Measurements from ENCODE around the gene TRAPPC10. TPM values are rescaled to one million over a fixed set of nuclear protein-coding genes. Genes with fewer than 3 reads are reported as not detected.

TRAPPC10 gene
- total RNA-seq, 4 donors from 2014 or later: 20.9 to 31.9 (median 31.2) TPM

DNA sequence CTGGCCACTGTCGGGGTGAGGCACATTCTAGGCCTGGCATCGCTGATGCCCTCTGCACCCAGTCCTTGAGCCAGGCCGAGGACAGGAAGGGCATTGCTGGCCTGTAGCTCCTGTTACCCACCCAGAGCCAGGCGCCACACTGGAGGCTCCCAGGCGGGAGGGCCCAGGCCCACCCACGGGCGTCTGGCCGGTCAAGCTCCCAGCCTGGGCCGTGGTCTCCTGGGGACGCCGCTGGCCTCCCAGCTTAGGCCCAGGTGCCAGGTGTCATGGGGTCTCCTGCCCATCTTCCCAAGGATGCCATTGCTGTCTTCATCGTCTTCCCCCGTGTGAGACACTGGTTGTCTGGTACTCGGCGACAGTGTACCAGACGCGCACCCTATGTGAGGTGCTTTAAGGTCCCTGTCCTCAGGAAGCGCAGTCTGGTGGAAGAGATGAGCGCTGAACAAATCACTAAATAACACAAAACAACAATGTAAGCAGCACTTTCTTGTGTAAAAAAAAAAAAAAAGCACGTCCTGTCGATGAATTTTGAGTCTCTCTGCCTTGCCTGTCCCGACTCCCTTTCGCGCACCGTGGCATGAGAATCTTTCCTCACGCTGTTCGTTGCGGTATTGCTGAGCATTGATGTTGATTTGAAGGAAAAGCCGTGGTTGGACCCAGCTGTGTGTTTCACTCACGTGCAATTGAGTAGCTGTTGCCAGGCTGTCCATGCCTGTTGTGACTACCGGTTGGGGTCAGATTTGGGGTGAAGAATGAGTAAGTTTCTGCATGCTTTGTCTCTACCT, 27.0 kb upstream of the TRAPPC10 start:
- no peak for DNase-seq (ENCODE audit: low spot score in 2 of 2)
- 86 to 88% methylated on average over 25 to 29 of the region's 31 CpGs for WGBS, 2 donors
- no peak for TF ChIP-seq POLR2A (IDR thresholded peaks at IDR 0.05)
- no peak overlapping the region for H3K4me3 ChIP-seq (ENCODE audit: low read depth, poor library complexity, severe bottlenecking)
- intact Hi-C loops (cut with DNase I; ENCODE audit: low total_unique reads): no loop called here

- TF ChIP-seq POLR2A (IDR thresholded peaks at IDR 0.05): no peak
- TF ChIP-seq, protein P1, sequence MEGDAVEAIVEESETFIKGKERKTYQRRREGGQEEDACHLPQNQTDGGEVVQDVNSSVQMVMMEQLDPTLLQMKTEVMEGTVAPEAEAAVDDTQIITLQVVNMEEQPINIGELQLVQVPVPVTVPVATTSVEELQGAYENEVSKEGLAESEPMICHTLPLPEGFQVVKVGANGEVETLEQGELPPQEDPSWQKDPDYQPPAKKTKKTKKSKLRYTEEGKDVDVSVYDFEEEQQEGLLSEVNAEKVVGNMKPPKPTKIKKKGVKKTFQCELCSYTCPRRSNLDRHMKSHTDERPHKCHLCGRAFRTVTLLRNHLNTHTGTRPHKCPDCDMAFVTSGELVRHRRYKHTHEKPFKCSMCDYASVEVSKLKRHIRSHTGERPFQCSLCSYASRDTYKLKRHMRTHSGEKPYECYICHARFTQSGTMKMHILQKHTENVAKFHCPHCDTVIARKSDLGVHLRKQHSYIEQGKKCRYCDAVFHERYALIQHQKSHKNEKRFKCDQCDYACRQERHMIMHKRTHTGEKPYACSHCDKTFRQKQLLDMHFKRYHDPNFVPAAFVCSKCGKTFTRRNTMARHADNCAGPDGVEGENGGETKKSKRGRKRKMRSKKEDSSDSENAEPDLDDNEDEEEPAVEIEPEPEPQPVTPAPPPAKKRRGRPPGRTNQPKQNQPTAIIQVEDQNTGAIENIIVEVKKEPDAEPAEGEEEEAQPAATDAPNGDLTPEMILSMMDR (IDR thresholded peaks at IDR 0.05): no peak
- DNase-seq (ENCODE audit: low spot score in 2 of 2): no peak
- WGBS, 2 donors: 38 to 41% methylated on average over 21 to 22 of the region's 22 CpGs
- H3K4me3 ChIP-seq (ENCODE audit: low read depth, poor library complexity, severe bottlenecking): no peak overlapping the region
- intact Hi-C loops (cut with DNase I; ENCODE audit: low total_unique reads): no loop called here
These were observed 26.3 kb upstream of the TRAPPC10 start for GRCh38 chr21:43985690-43986251.

DNA sequence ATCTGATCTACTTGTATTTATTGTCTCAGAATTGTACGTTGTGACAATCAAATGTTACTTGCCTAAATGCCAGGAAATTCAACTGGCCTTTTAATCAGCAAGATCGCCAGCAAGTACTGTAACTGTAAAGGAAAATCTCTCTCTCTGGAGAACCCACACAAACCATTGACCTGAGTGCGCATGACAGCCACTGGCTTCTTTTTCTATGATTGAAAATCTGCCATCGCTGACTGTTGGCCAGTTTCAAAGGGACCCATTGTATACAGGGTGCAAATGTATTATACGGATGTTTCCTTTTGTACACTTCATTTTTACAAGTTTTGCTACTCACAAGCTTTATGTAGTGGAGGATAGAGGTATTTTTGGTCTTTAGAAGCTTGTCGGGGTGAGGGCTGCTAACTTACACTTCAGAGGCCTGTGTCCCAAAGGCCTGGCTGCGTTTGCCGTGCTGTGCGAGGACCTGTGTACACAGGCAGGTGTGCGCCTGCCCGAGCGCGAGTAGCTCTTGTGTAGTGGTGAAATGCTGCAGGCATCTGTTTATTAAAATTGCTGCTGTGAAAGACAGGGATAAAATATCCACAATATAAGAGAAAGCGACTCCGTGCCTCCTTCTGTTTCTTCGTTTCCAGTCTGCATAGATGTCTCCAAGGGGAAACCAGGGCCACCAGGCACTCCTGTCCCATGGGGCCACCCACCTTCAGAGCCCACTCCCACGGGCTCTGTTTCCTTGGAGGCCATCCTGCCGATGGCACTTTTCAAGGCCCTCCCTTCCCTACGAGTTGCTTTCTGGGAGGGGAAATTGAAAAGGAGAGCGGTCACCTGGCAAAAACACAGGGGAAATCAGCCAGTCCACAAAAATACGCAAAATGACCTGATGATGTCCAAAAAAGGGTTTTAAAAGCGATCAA, 25.3 kb upstream of the TRAPPC10 start:
- intact Hi-C loops (cut with DNase I; ENCODE audit: low total_unique reads): no loop called here
- H3K4me3 ChIP-seq (ENCODE audit: low read depth, poor library complexity, severe bottlenecking): no peak overlapping the region
- 52 to 57% methylated on average over 22 of the region's 22 CpGs for WGBS, 2 donors
- DNase-seq (ENCODE audit: low spot score in 2 of 2): no peak
- no peak for TF ChIP-seq POLR2A (IDR thresholded peaks at IDR 0.05)
- TF ChIP-seq, protein P1 (IDR thresholded peaks at IDR 0.05): no peak

DNA sequence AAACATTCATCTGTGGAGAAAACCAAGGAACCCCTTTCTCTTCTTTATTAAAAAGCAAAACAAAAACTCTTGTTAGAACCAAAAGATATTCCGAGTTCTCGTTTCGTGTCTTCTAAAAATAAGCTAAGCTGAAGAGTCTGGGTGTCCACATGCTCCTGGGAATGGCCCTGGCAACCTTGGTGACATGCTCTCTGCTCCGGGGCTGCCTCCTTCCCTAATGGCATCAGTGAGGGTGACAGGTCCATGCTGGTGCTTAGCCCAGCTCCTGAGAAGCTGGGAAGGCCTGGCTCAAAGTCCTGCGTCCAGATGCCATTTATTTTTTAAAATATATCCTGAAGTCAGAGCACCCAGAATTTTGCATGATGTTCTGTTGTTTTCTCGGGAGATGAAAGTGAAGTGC, 24.6 kb upstream of the TRAPPC10 start:
- TF ChIP-seq POLR2A (IDR thresholded peaks at IDR 0.05): no peak
- TF ChIP-seq, protein P1 (IDR thresholded peaks at IDR 0.05): no peak

GRCh38 chr21:43988016-43988415, 24.1 kb upstream of the TRAPPC10 start:
- 83 to 86% methylated on average over 9 of the region's 9 CpGs for WGBS, 2 donors
- H3K4me3 ChIP-seq (ENCODE audit: low read depth, poor library complexity, severe bottlenecking): no peak overlapping the region
- no peak for TF ChIP-seq POLR2A (IDR thresholded peaks at IDR 0.05)
- TF ChIP-seq, protein P1 (IDR thresholded peaks at IDR 0.05): no peak

More for the DNA sequence above, 24.6 kb upstream of the TRAPPC10 start:
- H3K4me3 ChIP-seq (ENCODE audit: low read depth, poor library complexity, severe bottlenecking): no peak overlapping the region
- intact Hi-C loops (cut with DNase I; ENCODE audit: low total_unique reads): no loop called here
- 57 to 73% methylated on average over 6 of the region's 6 CpGs for WGBS, 2 donors
- DNase-seq (ENCODE audit: low spot score in 2 of 2): no peak

More at GRCh38 chr21:43988016-43988415, 24.1 kb upstream of the TRAPPC10 start:
- DNase-seq (ENCODE audit: low spot score in 2 of 2): no peak
- intact Hi-C loops (cut with DNase I; ENCODE audit: low total_unique reads): no loop called here

All from lower leg skin (tissue), 4 donors.